Chondrocyte (in vitro differentiated cells): Measurements from ENCODE around the gene LEPR. TPM values are rescaled to one million over a fixed set of nuclear protein-coding genes. Genes with fewer than 3 reads are reported as not detected.

Source experiments
- DNase-seq: peaks from one replicate; pipeline ENCODE4 v3.0.0; 2021; ENCODE audit warnings: mixed read lengths, low spot score
- H3K27ac Mint-ChIP-seq: one replicate; pipeline ENCODE4 v1.8.0; 2021; ENCODE audit warnings: mild to moderate bottlenecking, moderate library complexity, mixed read lengths; ENCODE audit not compliant: unreplicated experiment
- H3K27me3 Mint-ChIP-seq: 2 replicates; pipeline ENCODE4 v1.8.0; 2021; ENCODE audit warnings: low read depth, mixed read lengths
- H3K36me3 Mint-ChIP-seq: 2 replicates; pipeline ENCODE4 v1.8.0; 2021; ENCODE audit warnings: low read depth, mixed read lengths
- H3K4me1 Mint-ChIP-seq: 2 replicates; pipeline ENCODE4 v1.8.0; 2021; ENCODE audit warnings: low read depth, mild to moderate bottlenecking, mixed read lengths
- H3K4me3 Mint-ChIP-seq: one replicate; pipeline ENCODE4 v1.8.0; 2021; ENCODE audit warnings: mild to moderate bottlenecking, moderate library complexity, mixed read lengths; ENCODE audit not compliant: unreplicated experiment
- H3K9me3 Mint-ChIP-seq: 2 replicates; pipeline ENCODE4 v1.8.0; 2021; ENCODE audit warnings: low read depth, mixed read lengths
- total RNA-seq: library from RNA; stranded (reverse); gene quantifications from 3 replicates; pipeline ENCODE4 v1.2.1, GENCODE V29; 2021
- TF ChIP-seq, protein P1 (sequence below): fragments of 200-600 bp; sonication (generic); IDR thresholded peaks from 2 replicates; pipeline ENCODE4 v1.5.0; 2021; ENCODE audit warnings: antibody characterized with exemption, mild to moderate bottlenecking, moderate library complexity

Gene LEPR
- total RNA-seq, 1 donor from 2014 or later = 5.8 TPM

GRCh38 chr1:65422241-65423203 is 2.1 kb downstream of the LEPR start:
- TF ChIP-seq, protein P1, sequence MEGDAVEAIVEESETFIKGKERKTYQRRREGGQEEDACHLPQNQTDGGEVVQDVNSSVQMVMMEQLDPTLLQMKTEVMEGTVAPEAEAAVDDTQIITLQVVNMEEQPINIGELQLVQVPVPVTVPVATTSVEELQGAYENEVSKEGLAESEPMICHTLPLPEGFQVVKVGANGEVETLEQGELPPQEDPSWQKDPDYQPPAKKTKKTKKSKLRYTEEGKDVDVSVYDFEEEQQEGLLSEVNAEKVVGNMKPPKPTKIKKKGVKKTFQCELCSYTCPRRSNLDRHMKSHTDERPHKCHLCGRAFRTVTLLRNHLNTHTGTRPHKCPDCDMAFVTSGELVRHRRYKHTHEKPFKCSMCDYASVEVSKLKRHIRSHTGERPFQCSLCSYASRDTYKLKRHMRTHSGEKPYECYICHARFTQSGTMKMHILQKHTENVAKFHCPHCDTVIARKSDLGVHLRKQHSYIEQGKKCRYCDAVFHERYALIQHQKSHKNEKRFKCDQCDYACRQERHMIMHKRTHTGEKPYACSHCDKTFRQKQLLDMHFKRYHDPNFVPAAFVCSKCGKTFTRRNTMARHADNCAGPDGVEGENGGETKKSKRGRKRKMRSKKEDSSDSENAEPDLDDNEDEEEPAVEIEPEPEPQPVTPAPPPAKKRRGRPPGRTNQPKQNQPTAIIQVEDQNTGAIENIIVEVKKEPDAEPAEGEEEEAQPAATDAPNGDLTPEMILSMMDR = no peak
- Mint-ChIP-seq H3K36me3 (peaks cover 11% of the 10 kb centered on the region), H3K4me3 (no peak overlapping the region), H3K9me3 (no peaks in the 10 kb centered on the region), H3K4me1 (peaks cover 43% of the 10 kb centered on the region), H3K27ac (no peak overlapping the region), H3K27me3 (no peaks in the 10 kb centered on the region)
- no peak for DNase-seq

DNA sequence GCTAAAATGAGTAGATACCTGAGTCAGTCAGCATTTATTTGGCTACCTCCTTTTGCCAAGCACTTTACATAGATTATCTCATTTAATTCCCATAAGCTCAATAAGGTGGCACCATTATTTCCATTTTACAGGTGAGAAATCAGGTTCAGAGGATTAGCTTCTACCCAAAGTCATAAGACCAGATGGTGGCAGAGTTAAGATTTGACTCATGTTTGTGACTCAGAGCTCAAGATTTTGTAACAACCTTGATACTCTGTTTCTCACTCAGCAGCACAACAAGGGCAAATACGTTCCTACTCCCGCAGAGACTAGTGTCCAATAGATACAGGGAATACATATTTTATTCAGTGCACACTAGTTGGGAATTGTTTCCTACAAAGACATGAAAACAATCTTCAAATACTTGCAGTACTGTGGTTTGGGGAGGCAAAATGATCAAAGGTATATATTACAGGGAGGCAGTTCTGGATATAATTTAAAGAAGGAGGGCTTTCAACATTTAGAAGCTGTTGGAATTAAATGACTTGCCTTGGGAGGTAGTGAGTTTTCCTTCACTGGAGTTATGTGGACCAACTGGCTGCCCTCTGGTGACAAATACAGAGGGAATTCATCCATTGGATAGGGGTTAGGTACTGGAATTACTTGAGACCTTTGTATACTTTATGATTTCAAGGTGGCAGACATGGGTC is 3.6 kb downstream of the LEPR start:
- H3K36me3 Mint-ChIP-seq = peaks cover 14% of the 10 kb centered on the region

DNA sequence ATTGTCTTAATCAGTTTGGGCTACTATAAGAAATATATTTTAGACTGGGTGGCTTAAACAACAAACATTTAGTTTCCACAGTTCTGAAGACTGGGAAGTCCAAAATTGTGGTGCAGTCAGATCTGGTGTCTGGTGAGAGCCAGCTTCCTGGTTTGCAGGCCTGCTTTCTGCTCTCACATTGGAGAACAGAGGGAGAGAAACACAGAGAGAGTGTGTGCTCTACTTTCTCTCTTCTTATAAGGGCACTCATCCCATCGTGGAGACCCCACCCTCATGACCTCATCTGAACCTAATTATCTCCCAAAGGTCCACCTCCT is 4.1 kb downstream of the LEPR start:
- no peaks in the 10 kb centered on the region for H3K27me3 Mint-ChIP-seq
- DNase-seq = no peak
- H3K4me3 Mint-ChIP-seq = no peak overlapping the region
- peaks cover 16% of the 10 kb centered on the region for H3K36me3 Mint-ChIP-seq
- H3K4me1 Mint-ChIP-seq = peaks cover 33% of the 10 kb centered on the region
- peak overlapping the region; percentile 88 for H3K27ac Mint-ChIP-seq
- TF ChIP-seq, protein P1 = no peak
- H3K9me3 Mint-ChIP-seq = no peaks in the 10 kb centered on the region

More for the DNA sequence above, 3.6 kb downstream of the LEPR start:
- no peaks in the 10 kb centered on the region for H3K9me3 Mint-ChIP-seq
- H3K27ac Mint-ChIP-seq = peak overlapping the region; percentile 88
- DNase-seq = no peak
- no peak overlapping the region for H3K4me3 Mint-ChIP-seq
- no peaks in the 10 kb centered on the region for H3K27me3 Mint-ChIP-seq
- TF ChIP-seq, protein P1 = peak; percentile 16
- peaks cover 34% of the 10 kb centered on the region for H3K4me1 Mint-ChIP-seq

GRCh38 chr1:65425006-65425405 is 4.5 kb downstream of the LEPR start:
- no peak for DNase-seq
- H3K27me3 Mint-ChIP-seq = no peaks in the 10 kb centered on the region
- TF ChIP-seq, protein P1 = no peak
- H3K4me3 Mint-ChIP-seq = no peak overlapping the region
- peaks cover 17% of the 10 kb centered on the region for H3K36me3 Mint-ChIP-seq
- H3K4me1 Mint-ChIP-seq = peaks cover 33% of the 10 kb centered on the region
- no peaks in the 10 kb centered on the region for H3K9me3 Mint-ChIP-seq
- H3K27ac Mint-ChIP-seq = peak overlapping the region; percentile 95

DNA sequence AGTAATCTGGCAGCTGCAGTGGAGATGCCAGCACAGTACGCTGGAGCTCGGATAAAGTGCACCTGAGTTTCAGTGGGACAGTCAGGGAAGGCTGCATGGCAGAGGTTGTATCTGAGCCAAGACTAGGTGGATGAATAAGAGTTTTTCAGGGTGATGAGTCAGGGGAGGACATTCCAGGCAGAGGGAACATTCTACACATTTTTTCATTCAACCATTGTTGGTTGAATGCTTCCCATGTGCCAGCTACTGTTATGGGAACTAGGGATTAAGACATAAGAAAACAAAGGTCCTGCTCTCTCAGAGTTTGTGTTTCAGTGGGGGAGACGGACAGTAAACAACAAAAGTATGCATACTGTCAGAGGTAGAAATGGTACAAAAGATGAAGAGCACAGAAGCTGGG is 5.2 kb downstream of the LEPR start:
- Mint-ChIP-seq H3K9me3 (no peaks in the 10 kb centered on the region), H3K4me1 (peaks cover 39% of the 10 kb centered on the region), H3K4me3 (no peak overlapping the region), H3K36me3 (peaks cover 19% of the 10 kb centered on the region), H3K27ac (peak overlapping the region; percentile 95), H3K27me3 (no peaks in the 10 kb centered on the region)
- DNase-seq = no peak
- TF ChIP-seq, protein P1 = no peak
